Ascending aorta (tissue), 2 donors: ENCODE measurements around the gene KLHL17. TPM values are rescaled to one million over a fixed set of nuclear protein-coding genes. Genes with fewer than 3 reads are reported as not detected.
"Not testable (repeated sequence)": the region's sequence is repeated elsewhere in the genome, so short reads cannot be mapped to it uniquely, and the experiment has no call there.

ENCODE experiments used
- DNase-seq, 2 donors: peaks; one replicate each; pipeline ENCODE4 v3.0.0-alpha.2; 2019; ENCODE audit warnings: low spot score in 2 of 2
- H3K27ac ChIP-seq, 2 donors: fragments of 200-600 bp; sonication (generic); one replicate each; pipeline ENCODE4 v1.5.1; 2016 to 2017; ENCODE audit warnings: mild to moderate bottlenecking in 1 of 2
- H3K27me3 ChIP-seq: fragments of 200-600 bp; sonication (generic); one replicate; pipeline ENCODE4 v1.5.1; 2017
- H3K36me3 ChIP-seq, 2 donors: fragments of 200-600 bp; sonication (generic); one replicate each; pipeline ENCODE4 v1.5.1; 2016
- H3K4me1 ChIP-seq, 2 donors: fragments of 200-600 bp; sonication (generic); one replicate each; pipeline ENCODE4 v1.5.1; 2016 to 2017; ENCODE audit warnings: mild to moderate bottlenecking in 1 of 2
- H3K4me3 ChIP-seq, 2 donors: fragments of 200-600 bp; sonication (generic); one replicate each; pipeline ENCODE4 v1.5.1; 2016 to 2017; ENCODE audit warnings: mild to moderate bottlenecking in 1 of 2
- H3K9me3 ChIP-seq, 2 donors: fragments of 200-600 bp; sonication (generic); one replicate each; pipeline ENCODE4 v1.5.1; 2016
- CTCF ChIP-seq, 3 experiments: fragments of 200-600 bp in 2 of 3; fragments of 450-650 bp in 1 of 3; sonication (generic) in 2 of 3; IDR thresholded peaks; one replicate each; pipeline ENCODE4 v1.5.1; 2016 to 2019; ENCODE audit warnings: antibody characterized with exemption in 3 of 3, mild to moderate bottlenecking in 1 of 3, moderate library complexity in 1 of 3
- intact Hi-C: fragments of 100-400 bp; cut with DNase I; formaldehyde crosslinking; loops from one replicate; pipeline ENCODE4 v1.15.1; 2023
- total RNA-seq: library from RNA; depleted of rRNA; stranded (reverse); fragments of >200 nt; gene quantifications from one replicate; pipeline ENCODE4 v1.1.0, GENCODE V29; 2016

KLHL17 gene
- total RNA-seq, 1 donor from 2014 or later, result 16.6 TPM

- Histone ChIP-seq H3K27me3 (peaks cover 12% of the 10 kb centered on the region), H3K27ac (peak overlapping the region in 1 of 2 donors; percentile 3), H3K4me1 (peaks cover 13 to 20% of the 10 kb centered on the region in 2 donors), H3K36me3 (peaks cover 18 to 47% of the 10 kb centered on the region in 2 donors), H3K4me3 (no peak overlapping the region), H3K9me3 (no peaks in the 10 kb centered on the region)
- DNase-seq, result no peak
- intact Hi-C loops, result no loop called here
- TF ChIP-seq CTCF (IDR thresholded peaks at IDR 0.05), result no peak
Measured at GRCh38 chr1:944341-945325, 15.8 kb upstream of the KLHL17 start.

- intact Hi-C loops, result no loop called here
- Histone ChIP-seq H3K4me3 (no peak overlapping the region), H3K27ac (no peak overlapping the region), H3K9me3 (no peaks in the 10 kb centered on the region), H3K4me1 (peaks cover 5 to 10% of the 10 kb centered on the region in 2 donors), H3K27me3 (peaks cover 9% of the 10 kb centered on the region), H3K36me3 (peaks cover 20 to 60% of the 10 kb centered on the region in 2 donors)
- TF ChIP-seq CTCF (IDR thresholded peaks at IDR 0.05), result no peak
- DNase-seq, result no peak
Measured at GRCh38 chr1:945688-946556, 14.5 kb upstream of the KLHL17 start.

GRCh38 chr1:946811-947210 is 13.6 kb upstream of the KLHL17 start:
- peaks cover 29 to 69% of the 10 kb centered on the region in 2 donors for H3K36me3 ChIP-seq
- H3K4me1 ChIP-seq, intact Hi-C loops, H3K27me3 ChIP-seq, H3K9me3 ChIP-seq, H3K4me3 ChIP-seq, DNase-seq, H3K27ac ChIP-seq: not testable (repeated sequence)

- Histone ChIP-seq H3K27ac (no peak overlapping the region), H3K9me3 (no peaks in the 10 kb centered on the region), H3K4me3 (no peak overlapping the region), H3K27me3 (no peaks in the 10 kb centered on the region), H3K36me3 (peaks cover 40 to 81% of the 10 kb centered on the region in 2 donors), H3K4me1 (no peaks in the 10 kb centered on the region)
- intact Hi-C loops, result no loop called here
- no peak for DNase-seq
- TF ChIP-seq CTCF (IDR thresholded peaks at IDR 0.05), result no peak
Measured at GRCh38 chr1:947958-948357, 12.4 kb upstream of the KLHL17 start.

GRCh38 chr1:950268-950667 is 10.1 kb upstream of the KLHL17 start:
- peaks cover 58 to 97% of the 10 kb centered on the region in 2 donors for H3K36me3 ChIP-seq
- no peaks in the 10 kb centered on the region for H3K4me1 ChIP-seq
- DNase-seq, result no peak
- no peaks in the 10 kb centered on the region for H3K9me3 ChIP-seq
- intact Hi-C loops, result no loop called here
- no peak overlapping the region for H3K4me3 ChIP-seq
- no peak overlapping the region for H3K27ac ChIP-seq
- TF ChIP-seq CTCF (IDR thresholded peaks at IDR 0.05), result no peak
- H3K27me3 ChIP-seq, result no peaks in the 10 kb centered on the region
